ENCODE results near the gene FHOD3. TPM values are rescaled to one million over a fixed set of nuclear protein-coding genes. Genes with fewer than 3 reads are reported as not detected.
"Not testable (repeated sequence)": the region's sequence is repeated elsewhere in the genome, so short reads cannot be mapped to it uniquely, and the experiment has no call there.

The FHOD3 gene
- total RNA-seq, 1 donor from 2014 or later, result 311 TPM

GRCh38 chr18:36717422-36718110 is 420.1 kb downstream of the FHOD3 start:
- DNase-seq (ENCODE audit: low spot score), result peak; percentile 71
- intact Hi-C loops (cut with DNase I), result no loop called here

GRCh38 chr18:36718705-36719328 is 421.3 kb downstream of the FHOD3 start:
- no peak for DNase-seq (ENCODE audit: low spot score)
- intact Hi-C loops (cut with DNase I), result no loop called here

DNA sequence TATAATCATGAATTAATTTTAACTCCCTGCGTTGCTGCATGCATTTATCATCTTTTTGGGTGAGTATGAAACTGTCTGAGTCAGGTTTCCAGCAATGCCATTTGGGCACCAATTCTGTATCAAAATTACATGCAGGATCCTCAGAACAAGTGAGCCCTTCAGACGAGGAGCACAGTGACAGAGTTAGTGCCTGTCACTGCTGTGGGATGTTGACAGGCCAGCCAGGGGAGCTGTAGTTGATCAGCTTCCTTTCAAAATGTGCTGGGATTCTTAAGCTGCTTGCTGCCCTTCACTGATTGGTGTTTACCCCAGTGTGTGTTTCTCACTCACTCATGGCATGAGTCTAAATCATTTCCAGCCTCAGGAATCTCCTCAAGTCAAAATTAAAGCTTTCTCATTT is 422.1 kb downstream of the FHOD3 start:
- intact Hi-C loops (cut with DNase I), result no loop called here
- DNase-seq (ENCODE audit: low spot score), result peak; percentile 67

GRCh38 chr18:36721351-36721750 is 423.8 kb downstream of the FHOD3 start:
- intact Hi-C loops (cut with DNase I); DNase-seq (ENCODE audit: low spot score): not testable (repeated sequence)

DNA sequence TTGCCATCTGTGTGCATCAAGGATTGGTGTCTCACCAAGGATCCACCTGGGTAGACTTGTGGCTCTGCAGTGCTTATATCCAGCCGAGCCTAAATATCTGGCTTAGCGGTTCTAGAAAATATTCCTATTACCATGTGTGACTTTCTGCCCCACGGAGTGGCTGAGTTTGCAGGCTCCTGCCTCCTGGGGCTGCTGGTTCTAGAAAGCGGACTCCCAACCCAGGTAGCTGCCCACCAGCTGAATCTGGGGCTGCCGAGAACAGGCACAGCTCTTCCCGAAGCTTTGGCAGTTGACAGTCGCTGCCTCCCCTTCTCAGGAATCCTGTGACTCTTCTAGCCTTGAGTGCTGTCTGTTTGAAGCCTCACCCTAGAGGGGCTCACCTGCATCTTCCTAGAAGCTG is 426.7 kb downstream of the FHOD3 start:
- peak; percentile 71 for DNase-seq (ENCODE audit: low spot score)
- intact Hi-C loops (cut with DNase I), result no loop called here

DNA sequence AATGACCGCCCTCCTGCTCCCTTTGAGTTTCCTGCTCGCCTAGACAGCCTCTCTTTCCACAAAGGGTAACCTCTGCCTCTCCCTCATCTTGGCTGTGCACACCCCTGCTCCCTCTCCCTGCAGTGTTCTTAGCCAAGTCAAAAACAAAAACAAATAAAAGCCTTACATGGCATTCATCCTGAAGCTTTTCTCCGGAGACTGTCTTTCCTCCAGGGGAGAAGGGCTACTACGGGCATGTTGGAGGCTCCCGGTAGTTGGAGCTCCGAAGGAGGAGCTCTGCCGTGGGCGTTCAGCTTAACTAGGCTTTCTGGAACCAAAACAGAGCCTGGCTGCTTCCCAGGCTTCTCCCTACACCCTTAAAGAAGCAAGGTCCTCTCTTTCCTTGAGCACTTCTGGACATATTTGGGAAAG is 427.1 kb downstream of the FHOD3 start:
- intact Hi-C loops (cut with DNase I), result no loop called here

DNA sequence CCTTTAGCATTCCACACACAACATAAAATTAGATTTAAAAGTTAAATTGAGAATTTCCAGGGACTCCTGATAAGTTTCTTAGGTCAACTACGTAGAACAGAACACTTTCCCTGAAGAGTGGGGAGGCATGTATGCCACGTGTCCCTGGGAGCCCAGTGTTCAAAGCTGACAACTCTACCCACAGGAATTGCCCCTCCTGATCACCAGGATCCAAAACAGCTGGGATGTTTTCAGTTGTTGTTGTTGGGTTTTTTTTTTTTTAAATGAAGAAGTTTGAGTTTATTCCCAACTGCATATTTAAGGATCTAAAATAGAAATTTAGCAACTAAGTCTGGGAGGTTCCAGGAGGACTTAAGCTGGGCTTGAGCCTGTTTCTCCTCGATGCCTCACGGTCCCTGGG is 430.8 kb downstream of the FHOD3 start:
- no peak for DNase-seq (ENCODE audit: low spot score)
- intact Hi-C loops (cut with DNase I), result no loop called here

More for the DNA sequence above, 427.1 kb downstream of the FHOD3 start:
- DNase-seq (ENCODE audit: low spot score), result peak; percentile 74

- no peak for DNase-seq (ENCODE audit: low spot score)
- intact Hi-C loops (cut with DNase I), result no loop called here
These were observed 431.7 kb downstream of the FHOD3 start for GRCh38 chr18:36729197-36729596.

GRCh38 chr18:36732264-36732663 is 434.8 kb downstream of the FHOD3 start:
- intact Hi-C loops (cut with DNase I), result no loop called here
- DNase-seq (ENCODE audit: low spot score), result no peak

GRCh38 chr18:36733150-36733549 is 435.6 kb downstream of the FHOD3 start:
- intact Hi-C loops (cut with DNase I), result no loop called here
- no peak for DNase-seq (ENCODE audit: low spot score)

- DNase-seq (ENCODE audit: low spot score), result no peak
- intact Hi-C loops (cut with DNase I), result no loop called here
These were observed 437.1 kb downstream of the FHOD3 start for GRCh38 chr18:36734596-36734995.

DNA sequence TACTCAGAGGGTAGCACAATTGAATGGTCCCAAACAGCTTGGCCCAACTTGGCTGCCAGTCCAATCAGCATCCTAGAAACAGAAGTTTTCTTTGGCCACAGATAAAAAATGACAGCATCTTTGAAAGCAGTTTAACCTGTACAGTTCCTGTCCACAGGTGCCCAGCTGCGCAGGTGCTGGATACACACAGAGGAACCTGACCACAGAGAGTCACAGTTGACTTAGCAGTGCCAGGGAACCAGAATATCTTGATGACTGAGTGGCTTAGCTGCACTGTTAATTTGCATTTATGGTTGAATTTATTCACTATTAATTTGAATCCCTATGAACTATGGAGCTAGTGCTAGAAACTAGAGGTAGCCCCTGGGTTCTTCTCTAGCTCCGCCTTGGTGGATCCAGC is 437.6 kb downstream of the FHOD3 start:
- intact Hi-C loops (cut with DNase I), result no loop called here
- no peak for DNase-seq (ENCODE audit: low spot score)

DNA sequence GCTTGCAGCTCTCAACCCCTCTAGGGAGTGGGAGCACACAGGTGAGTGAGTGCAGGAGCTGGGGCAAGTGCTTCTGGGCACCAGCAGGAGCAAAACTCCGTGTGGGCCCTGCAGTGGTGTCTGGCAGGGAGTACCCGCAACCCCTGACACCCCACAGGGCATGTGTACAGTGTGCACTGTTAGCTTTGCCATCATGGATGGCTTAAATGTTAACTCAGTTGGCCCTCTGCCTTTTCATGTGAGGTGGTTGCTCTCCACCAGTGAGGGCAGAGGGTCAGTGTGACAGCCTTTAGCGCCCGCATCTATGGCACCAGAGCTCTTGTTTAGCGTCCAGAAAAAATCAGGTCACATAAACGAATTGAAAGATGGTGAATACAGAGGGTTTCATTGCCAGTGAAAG is 438.6 kb downstream of the FHOD3 start:
- intact Hi-C loops (cut with DNase I), result no loop called here
- no peak for DNase-seq (ENCODE audit: low spot score)

GRCh38 chr18:36737316-36737715 is 439.8 kb downstream of the FHOD3 start:
- no peak for DNase-seq (ENCODE audit: low spot score)
- intact Hi-C loops (cut with DNase I), result no loop called here

GRCh38 chr18:36744261-36744876 is 446.9 kb downstream of the FHOD3 start:
- intact Hi-C loops (cut with DNase I), result no loop called here
- DNase-seq (ENCODE audit: low spot score), result no peak

DNA sequence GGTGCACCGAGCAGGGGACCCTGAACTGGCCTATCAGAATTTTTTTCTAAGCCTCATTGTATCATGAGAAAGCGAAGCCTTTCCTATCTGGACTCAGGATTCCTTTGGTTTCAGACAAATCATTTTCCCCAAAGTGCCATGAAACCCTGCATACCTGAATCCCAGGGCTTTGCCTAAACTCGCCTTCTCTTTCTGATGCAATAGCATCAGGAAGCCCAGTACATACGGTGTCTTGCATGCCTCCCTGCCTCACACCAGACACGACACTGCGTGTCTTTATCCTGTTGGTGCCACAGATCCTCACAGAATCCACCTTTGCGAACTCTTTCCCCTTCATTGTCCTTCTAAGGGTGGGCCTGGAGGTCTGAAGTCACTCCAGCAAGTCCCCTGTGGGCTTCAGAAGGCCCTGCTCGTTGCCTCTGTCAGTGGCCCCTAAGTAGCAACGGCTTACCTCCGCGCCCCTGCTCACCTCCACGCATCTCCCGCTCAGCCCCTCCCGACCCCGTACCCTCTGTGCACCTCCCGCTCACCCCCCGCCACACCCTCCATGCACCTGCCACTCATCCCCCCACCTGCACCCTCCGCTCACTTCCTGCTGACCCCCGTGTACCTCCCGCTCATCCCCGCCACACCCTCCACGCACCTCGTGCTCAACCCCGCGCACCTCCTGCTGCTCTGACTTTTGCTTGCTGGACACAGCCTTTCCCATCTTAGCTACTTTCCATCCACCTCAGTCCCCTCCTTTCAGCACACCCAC is 447.9 kb downstream of the FHOD3 start:
- intact Hi-C loops (cut with DNase I), result no loop called here
- no peak for DNase-seq (ENCODE audit: low spot score)

GRCh38 chr18:36752929-36753865 is 455.7 kb downstream of the FHOD3 start:
- no peak for DNase-seq (ENCODE audit: low spot score)
- intact Hi-C loops (cut with DNase I), result no loop called here

GRCh38 chr18:36756242-36756641 is 458.7 kb downstream of the FHOD3 start:
- DNase-seq (ENCODE audit: low spot score), result no peak
- intact Hi-C loops (cut with DNase I), result loop anchor here (2.0 kb wide), 1 partner anchor 67 kb away; no protein-coding TSS in a partner anchor

GRCh38 chr18:36757081-36757480 is 459.6 kb downstream of the FHOD3 start:
- intact Hi-C loops (cut with DNase I), result loop anchor here (2.0 kb wide), 1 partner anchor 68 kb away; no protein-coding TSS in a partner anchor
- no peak for DNase-seq (ENCODE audit: low spot score)

All from cardiac septum (tissue), 1 donor.